A549 (cell line): Measurements from ENCODE around the gene TMSB4X.

Experiments used
- BHLHE40 ChIP-seq: IDR thresholded peaks from 2 replicates; pipeline ENCODE4 v1.6.1; 2012; ENCODE audit warnings: low read depth, low read length, inconsistent platforms
- CBX8 ChIP-seq: fragments of 200-600 bp; sonication (generic); IDR thresholded peaks from 2 replicates; pipeline ENCODE4 v1.6.1; 2016
- CHD4 ChIP-seq: fragments of 200-600 bp; sonication (generic); IDR thresholded peaks from 2 replicates; pipeline ENCODE4 v1.6.1; 2016; ENCODE audit warnings: antibody characterized with exemption, mild to moderate bottlenecking, borderline replicate concordance
- EP300 ChIP-seq, 2 experiments: fragments of >200 bp; sonication (Bioruptor Twin); formaldehyde crosslinking; IDR thresholded peaks; 2 replicates in 1 of 2; 3 replicates in 1 of 2; pipeline ENCODE4 v1.6.1; 2016 to 2017
- JUN ChIP-seq, 2 experiments: fragments of >200 bp; sonication (Bioruptor Twin); formaldehyde crosslinking; IDR thresholded peaks; 2 replicates in 1 of 2; 3 replicates in 1 of 2; pipeline ENCODE4 v1.6.1; 2016 to 2017
- JUNB ChIP-seq: fragments of >200 bp; sonication (Bioruptor Twin); formaldehyde crosslinking; IDR thresholded peaks from 2 replicates; pipeline ENCODE4 v1.6.1; 2016
- KDM1A ChIP-seq: fragments of 200-600 bp; sonication (generic); IDR thresholded peaks from 2 replicates; pipeline ENCODE4 v1.6.1; 2016; ENCODE audit warnings: low read depth, mild to moderate bottlenecking
- MAFK ChIP-seq: fragments of 450-650 bp; IDR thresholded peaks from 2 replicates; pipeline ENCODE4 v1.6.1; 2014; ENCODE audit not compliant: partially characterized antibody
- MYC ChIP-seq: IDR thresholded peaks from 2 replicates; pipeline ENCODE4 v1.6.1; 2012; ENCODE audit warnings: mild to moderate bottlenecking, inconsistent platforms, low read length, improper control_type of control experiment, borderline replicate concordance
- NFE2L2 ChIP-seq: fragments of 150-350 bp; conservative IDR thresholded peaks from 2 replicates; pipeline ENCODE4 v1.6.1; 2014; ENCODE audit warnings: low read length
- POLR2A ChIP-seq: IDR thresholded peaks from 2 replicates; pipeline ENCODE4 v1.6.1; 2012; ENCODE audit warnings: mild to moderate bottlenecking, low read length
- RCOR1 ChIP-seq: fragments of 150-350 bp; IDR thresholded peaks from 2 replicates; pipeline ENCODE4 v1.6.1; 2014; ENCODE audit warnings: antibody characterized with exemption, low read length, low read depth
- TF ChIP-seq, protein P1 (sequence below): fragments of >200 bp; sonication (Bioruptor Twin); formaldehyde crosslinking; IDR thresholded peaks from 3 replicates; pipeline ENCODE4 v1.5.1; 2016
- TF ChIP-seq, protein P2 (sequence below): IDR thresholded peaks from 2 replicates; pipeline ENCODE4 v1.6.1; 2012

- no peak for TF ChIP-seq RCOR1
- TF ChIP-seq, protein P1, sequence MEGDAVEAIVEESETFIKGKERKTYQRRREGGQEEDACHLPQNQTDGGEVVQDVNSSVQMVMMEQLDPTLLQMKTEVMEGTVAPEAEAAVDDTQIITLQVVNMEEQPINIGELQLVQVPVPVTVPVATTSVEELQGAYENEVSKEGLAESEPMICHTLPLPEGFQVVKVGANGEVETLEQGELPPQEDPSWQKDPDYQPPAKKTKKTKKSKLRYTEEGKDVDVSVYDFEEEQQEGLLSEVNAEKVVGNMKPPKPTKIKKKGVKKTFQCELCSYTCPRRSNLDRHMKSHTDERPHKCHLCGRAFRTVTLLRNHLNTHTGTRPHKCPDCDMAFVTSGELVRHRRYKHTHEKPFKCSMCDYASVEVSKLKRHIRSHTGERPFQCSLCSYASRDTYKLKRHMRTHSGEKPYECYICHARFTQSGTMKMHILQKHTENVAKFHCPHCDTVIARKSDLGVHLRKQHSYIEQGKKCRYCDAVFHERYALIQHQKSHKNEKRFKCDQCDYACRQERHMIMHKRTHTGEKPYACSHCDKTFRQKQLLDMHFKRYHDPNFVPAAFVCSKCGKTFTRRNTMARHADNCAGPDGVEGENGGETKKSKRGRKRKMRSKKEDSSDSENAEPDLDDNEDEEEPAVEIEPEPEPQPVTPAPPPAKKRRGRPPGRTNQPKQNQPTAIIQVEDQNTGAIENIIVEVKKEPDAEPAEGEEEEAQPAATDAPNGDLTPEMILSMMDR, result no peak
- no peak for TF ChIP-seq MAFK
- no peak for TF ChIP-seq EP300 (IDR thresholded peaks at IDR 0.05)
- TF ChIP-seq BHLHE40, result no peak
- TF ChIP-seq JUNB, result no peak
- TF ChIP-seq KDM1A, result no peak
- no peak for TF ChIP-seq CHD4
- TF ChIP-seq CBX8, result no peak
- no peak for TF ChIP-seq POLR2A
- TF ChIP-seq NFE2L2, result no peak
- TF ChIP-seq JUN (IDR thresholded peaks at IDR 0.05), result no peak
- no peak for TF ChIP-seq MYC
- TF ChIP-seq, protein P2, sequence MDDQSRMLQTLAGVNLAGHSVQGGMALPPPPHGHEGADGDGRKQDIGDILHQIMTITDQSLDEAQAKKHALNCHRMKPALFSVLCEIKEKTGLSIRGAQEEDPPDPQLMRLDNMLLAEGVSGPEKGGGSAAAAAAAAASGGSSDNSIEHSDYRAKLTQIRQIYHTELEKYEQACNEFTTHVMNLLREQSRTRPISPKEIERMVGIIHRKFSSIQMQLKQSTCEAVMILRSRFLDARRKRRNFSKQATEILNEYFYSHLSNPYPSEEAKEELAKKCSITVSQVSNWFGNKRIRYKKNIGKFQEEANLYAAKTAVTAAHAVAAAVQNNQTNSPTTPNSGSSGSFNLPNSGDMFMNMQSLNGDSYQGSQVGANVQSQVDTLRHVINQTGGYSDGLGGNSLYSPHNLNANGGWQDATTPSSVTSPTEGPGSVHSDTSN, result no peak
Observed at GRCh38 chrX:13008189-13008533, 33.3 kb downstream of the TMSB4X start.
